Measurements from ENCODE around the gene RPL4. TPM values are rescaled to one million over a fixed set of nuclear protein-coding genes. Genes with fewer than 3 reads are reported as not detected.

The RPL4 gene
- total RNA-seq, 6 experiments from 2014 or later, result 2,685 to 3,032 (median 2,841) TPM

GRCh38 chr15:66497502-66498455, 6.9 kb downstream of the RPL4 start, which contains the start of gene SNAPC5:
SNAPC5 (minus strand) TSS chr15:66497762; CDS start chr15:66497731, 31 bp downstream.
- Mint-ChIP-seq H3K36me3 (ENCODE audit: low read depth) (peaks cover 54% of the 10 kb centered on the region), H3K4me3 (peak within 1 kb of the TSS; percentile 93), H3K9me3 (no peaks in the 10 kb centered on the region), H3K27me3 (ENCODE audit: insufficient read depth) (peaks cover 20% of the 10 kb centered on the region), H3K27ac (peak within 1 kb of the TSS; percentile 82), H3K4me1 (ENCODE audit: low read depth) (peaks cover 52% of the 10 kb centered on the region)
- TF ChIP-seq, protein P1, sequence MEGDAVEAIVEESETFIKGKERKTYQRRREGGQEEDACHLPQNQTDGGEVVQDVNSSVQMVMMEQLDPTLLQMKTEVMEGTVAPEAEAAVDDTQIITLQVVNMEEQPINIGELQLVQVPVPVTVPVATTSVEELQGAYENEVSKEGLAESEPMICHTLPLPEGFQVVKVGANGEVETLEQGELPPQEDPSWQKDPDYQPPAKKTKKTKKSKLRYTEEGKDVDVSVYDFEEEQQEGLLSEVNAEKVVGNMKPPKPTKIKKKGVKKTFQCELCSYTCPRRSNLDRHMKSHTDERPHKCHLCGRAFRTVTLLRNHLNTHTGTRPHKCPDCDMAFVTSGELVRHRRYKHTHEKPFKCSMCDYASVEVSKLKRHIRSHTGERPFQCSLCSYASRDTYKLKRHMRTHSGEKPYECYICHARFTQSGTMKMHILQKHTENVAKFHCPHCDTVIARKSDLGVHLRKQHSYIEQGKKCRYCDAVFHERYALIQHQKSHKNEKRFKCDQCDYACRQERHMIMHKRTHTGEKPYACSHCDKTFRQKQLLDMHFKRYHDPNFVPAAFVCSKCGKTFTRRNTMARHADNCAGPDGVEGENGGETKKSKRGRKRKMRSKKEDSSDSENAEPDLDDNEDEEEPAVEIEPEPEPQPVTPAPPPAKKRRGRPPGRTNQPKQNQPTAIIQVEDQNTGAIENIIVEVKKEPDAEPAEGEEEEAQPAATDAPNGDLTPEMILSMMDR (IDR thresholded peaks at IDR 0.05), result peak; percentile 99
- DNase-seq, result peak; percentile 91

- H3K9me3 Mint-ChIP-seq, result no peaks in the 10 kb centered on the region
Measured at GRCh38 chr15:66496951-66497501, 7.6 kb downstream of the RPL4 start.

DNA sequence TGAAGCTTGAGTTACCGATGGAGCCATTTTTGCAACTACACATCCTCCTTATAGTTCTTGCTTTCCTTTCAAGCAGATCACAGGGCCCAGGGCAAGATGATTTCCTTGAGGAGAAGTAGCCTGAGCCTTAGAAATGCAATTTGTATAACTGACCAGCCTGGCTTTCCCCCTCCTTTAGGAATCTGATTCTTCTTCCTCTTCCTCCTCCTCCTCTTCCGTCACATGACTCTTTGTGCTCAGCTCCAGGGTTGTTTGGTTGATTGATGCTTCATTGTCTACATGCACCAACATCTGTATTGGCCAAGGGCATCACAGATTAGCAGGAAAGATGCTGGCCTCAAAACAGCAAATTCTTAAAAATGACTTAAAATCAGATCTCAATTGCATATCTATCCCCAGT, 10.4 kb downstream of the RPL4 start:
- no peak overlapping the region for H3K27ac Mint-ChIP-seq
- H3K4me1 Mint-ChIP-seq (ENCODE audit: low read depth), result peaks cover 29% of the 10 kb centered on the region
- peaks cover 18% of the 10 kb centered on the region for H3K27me3 Mint-ChIP-seq (ENCODE audit: insufficient read depth)
- H3K4me3 Mint-ChIP-seq, result no peak overlapping the region
- no peaks in the 10 kb centered on the region for H3K9me3 Mint-ChIP-seq
- peaks cover 28% of the 10 kb centered on the region for H3K36me3 Mint-ChIP-seq (ENCODE audit: low read depth)
- TF ChIP-seq, protein P1 (IDR thresholded peaks at IDR 0.05), result no peak
- no peak for DNase-seq

More at GRCh38 chr15:66496951-66497501, 7.6 kb downstream of the RPL4 start:
- peak overlapping the region; percentile 93 for H3K4me3 Mint-ChIP-seq
- H3K27me3 Mint-ChIP-seq (ENCODE audit: insufficient read depth), result peaks cover 20% of the 10 kb centered on the region
- peaks cover 47% of the 10 kb centered on the region for H3K4me1 Mint-ChIP-seq (ENCODE audit: low read depth)
- TF ChIP-seq, protein P1 (IDR thresholded peaks at IDR 0.05), result no peak
- peak overlapping the region; percentile 82 for H3K27ac Mint-ChIP-seq
- peaks cover 47% of the 10 kb centered on the region for H3K36me3 Mint-ChIP-seq (ENCODE audit: low read depth)
- DNase-seq, result no peak

- no peak for DNase-seq
- TF ChIP-seq, protein P1 (IDR thresholded peaks at IDR 0.05), result no peak
- H3K4me1 Mint-ChIP-seq (ENCODE audit: low read depth), result peaks cover 8% of the 10 kb centered on the region
- peaks cover 16% of the 10 kb centered on the region for H3K36me3 Mint-ChIP-seq (ENCODE audit: low read depth)
- H3K27me3 Mint-ChIP-seq (ENCODE audit: insufficient read depth), result peaks cover under 1% of the 10 kb centered on the region
- H3K27ac Mint-ChIP-seq, result no peak overlapping the region
- H3K4me3 Mint-ChIP-seq, result no peak overlapping the region
- H3K9me3 Mint-ChIP-seq, result no peaks in the 10 kb centered on the region
Measured at GRCh38 chr15:66491846-66492245, 12.8 kb downstream of the RPL4 start.

DNA sequence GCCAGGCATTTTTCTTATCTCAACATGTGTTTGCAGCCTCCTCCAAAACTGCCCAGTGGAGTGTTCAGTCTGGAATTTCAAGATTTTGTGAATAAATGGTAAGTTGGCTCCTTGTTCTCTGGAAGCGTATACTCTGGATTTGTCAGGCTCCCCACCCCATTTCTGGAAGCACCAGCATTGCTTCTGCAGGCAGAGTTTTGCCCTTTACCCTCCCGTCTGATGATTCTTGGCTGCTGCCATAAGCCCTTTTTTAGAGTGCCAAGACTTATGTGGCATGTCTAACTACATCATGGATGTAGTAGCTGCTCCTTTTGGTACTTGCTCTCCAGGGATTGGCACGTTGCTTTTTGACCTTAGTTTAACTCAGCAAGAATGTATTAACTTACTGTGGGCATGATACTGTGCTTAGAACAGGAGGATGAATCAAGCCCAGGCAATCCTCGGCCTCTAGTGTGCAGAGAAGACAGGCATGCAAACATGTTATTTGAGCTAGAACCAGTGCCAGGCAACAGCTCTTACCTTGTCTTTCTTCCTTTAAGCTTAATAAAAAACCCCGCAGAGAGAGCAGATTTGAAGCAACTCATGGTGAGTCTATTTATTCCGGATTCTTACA, 15.4 kb downstream of the RPL4 start:
- Mint-ChIP-seq H3K4me3 (no peak overlapping the region), H3K36me3 (ENCODE audit: low read depth) (peaks cover 17% of the 10 kb centered on the region), H3K9me3 (no peaks in the 10 kb centered on the region), H3K27me3 (ENCODE audit: insufficient read depth) (no peaks in the 10 kb centered on the region), H3K4me1 (ENCODE audit: low read depth) (peaks cover 7% of the 10 kb centered on the region), H3K27ac (0 out of 2 replicates have a peak overlapping the region, but pooled peaks have one; percentile 53)
- DNase-seq, result no peak
- TF ChIP-seq, protein P1 (IDR thresholded peaks at IDR 0.05), result no peak

All from HFFc6 (cell line).